ENCODE data around the gene RNASEH1. TPM values are rescaled to one million over a fixed set of nuclear protein-coding genes. Genes with fewer than 3 reads are reported as not detected.

The RNASEH1 gene
- total RNA-seq, 4 donors from 2014 or later: 17.9 to 26.3 (median 23.8) TPM

GRCh38 chr2:3513026-3513810 is 44.9 kb downstream of the RNASEH1 start:
- DNase-seq (ENCODE audit: low spot score) (no peak), ATAC-seq (ENCODE audit: low FRiP score) (no peak)
- TF ChIP-seq, protein P1, sequence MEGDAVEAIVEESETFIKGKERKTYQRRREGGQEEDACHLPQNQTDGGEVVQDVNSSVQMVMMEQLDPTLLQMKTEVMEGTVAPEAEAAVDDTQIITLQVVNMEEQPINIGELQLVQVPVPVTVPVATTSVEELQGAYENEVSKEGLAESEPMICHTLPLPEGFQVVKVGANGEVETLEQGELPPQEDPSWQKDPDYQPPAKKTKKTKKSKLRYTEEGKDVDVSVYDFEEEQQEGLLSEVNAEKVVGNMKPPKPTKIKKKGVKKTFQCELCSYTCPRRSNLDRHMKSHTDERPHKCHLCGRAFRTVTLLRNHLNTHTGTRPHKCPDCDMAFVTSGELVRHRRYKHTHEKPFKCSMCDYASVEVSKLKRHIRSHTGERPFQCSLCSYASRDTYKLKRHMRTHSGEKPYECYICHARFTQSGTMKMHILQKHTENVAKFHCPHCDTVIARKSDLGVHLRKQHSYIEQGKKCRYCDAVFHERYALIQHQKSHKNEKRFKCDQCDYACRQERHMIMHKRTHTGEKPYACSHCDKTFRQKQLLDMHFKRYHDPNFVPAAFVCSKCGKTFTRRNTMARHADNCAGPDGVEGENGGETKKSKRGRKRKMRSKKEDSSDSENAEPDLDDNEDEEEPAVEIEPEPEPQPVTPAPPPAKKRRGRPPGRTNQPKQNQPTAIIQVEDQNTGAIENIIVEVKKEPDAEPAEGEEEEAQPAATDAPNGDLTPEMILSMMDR (IDR thresholded peaks at IDR 0.05): no peak

GRCh38 chr2:3512086-3512485 is 46.0 kb downstream of the RNASEH1 start:
- DNase-seq (ENCODE audit: low spot score) (no peak), ATAC-seq (ENCODE audit: low FRiP score) (no peak)
- TF ChIP-seq, protein P1 (IDR thresholded peaks at IDR 0.05): no peak

GRCh38 chr2:3505771-3506170 is 52.4 kb downstream of the RNASEH1 start:
- TF ChIP-seq, protein P1 (IDR thresholded peaks at IDR 0.05): no peak
- ATAC-seq (ENCODE audit: low FRiP score): no peak
- DNase-seq (ENCODE audit: low spot score): no peak

GRCh38 chr2:3504741-3505140 is 53.4 kb downstream of the RNASEH1 start:
- DNase-seq (ENCODE audit: low spot score) (no peak), ATAC-seq (ENCODE audit: low FRiP score) (no peak)
- TF ChIP-seq, protein P1 (IDR thresholded peaks at IDR 0.05): no peak

GRCh38 chr2:3503483-3503882 is 54.6 kb downstream of the RNASEH1 start:
- DNase-seq (ENCODE audit: low spot score): no peak
- ATAC-seq (ENCODE audit: low FRiP score): no peak
- TF ChIP-seq, protein P1 (IDR thresholded peaks at IDR 0.05): no peak

GRCh38 chr2:3503046-3503445 is 55.1 kb downstream of the RNASEH1 start:
- DNase-seq (ENCODE audit: low spot score): no peak
- TF ChIP-seq, protein P1 (IDR thresholded peaks at IDR 0.05): no peak
- ATAC-seq (ENCODE audit: low FRiP score): no peak

- no peak for ATAC-seq (ENCODE audit: low FRiP score)
- TF ChIP-seq, protein P1 (IDR thresholded peaks at IDR 0.05): no peak
- no peak for DNase-seq (ENCODE audit: low spot score)
These were observed 57.7 kb downstream of the RNASEH1 start for GRCh38 chr2:3500326-3500899.
